Testis (tissue), 2 donors: ENCODE results near the gene BTBD2.

Source experiments
- CTCF ChIP-seq, 3 experiments: fragments of 450-650 bp in 2 of 3; fragments of 200-600 bp in 1 of 3; sonication (generic) in 1 of 3; IDR thresholded peaks; one replicate each; pipeline ENCODE4 v1.5.1; 2016 to 2019; ENCODE audit warnings: antibody characterized with exemption in 3 of 3, mild to moderate bottlenecking in 2 of 3, moderate library complexity in 1 of 3
- POLR2A ChIP-seq: fragments of 450-650 bp; IDR thresholded peaks from one replicate; pipeline ENCODE4 v1.6.1; 2017; ENCODE audit warnings: antibody characterized with exemption, mild to moderate bottlenecking, moderate library complexity

- TF ChIP-seq CTCF (IDR thresholded peaks at IDR 0.05), result no peak
- TF ChIP-seq POLR2A, result no peak
Observed at GRCh38 chr19:2013683-2013961, 1.9 kb downstream of the BTBD2 start.
